Endothelial cell of coronary artery (primary cell): ENCODE data around the gene BAZ2B. TPM values are rescaled to one million over a fixed set of nuclear protein-coding genes. Genes with fewer than 3 reads are reported as not detected.

Experiments
- total RNA-seq: library from RNA; depleted of rRNA; stranded (reverse); fragments of >200 nt; gene quantifications from 2 replicates; pipeline ENCODE4 v1.2.3, GENCODE V29; 2014

BAZ2B gene, protein sequence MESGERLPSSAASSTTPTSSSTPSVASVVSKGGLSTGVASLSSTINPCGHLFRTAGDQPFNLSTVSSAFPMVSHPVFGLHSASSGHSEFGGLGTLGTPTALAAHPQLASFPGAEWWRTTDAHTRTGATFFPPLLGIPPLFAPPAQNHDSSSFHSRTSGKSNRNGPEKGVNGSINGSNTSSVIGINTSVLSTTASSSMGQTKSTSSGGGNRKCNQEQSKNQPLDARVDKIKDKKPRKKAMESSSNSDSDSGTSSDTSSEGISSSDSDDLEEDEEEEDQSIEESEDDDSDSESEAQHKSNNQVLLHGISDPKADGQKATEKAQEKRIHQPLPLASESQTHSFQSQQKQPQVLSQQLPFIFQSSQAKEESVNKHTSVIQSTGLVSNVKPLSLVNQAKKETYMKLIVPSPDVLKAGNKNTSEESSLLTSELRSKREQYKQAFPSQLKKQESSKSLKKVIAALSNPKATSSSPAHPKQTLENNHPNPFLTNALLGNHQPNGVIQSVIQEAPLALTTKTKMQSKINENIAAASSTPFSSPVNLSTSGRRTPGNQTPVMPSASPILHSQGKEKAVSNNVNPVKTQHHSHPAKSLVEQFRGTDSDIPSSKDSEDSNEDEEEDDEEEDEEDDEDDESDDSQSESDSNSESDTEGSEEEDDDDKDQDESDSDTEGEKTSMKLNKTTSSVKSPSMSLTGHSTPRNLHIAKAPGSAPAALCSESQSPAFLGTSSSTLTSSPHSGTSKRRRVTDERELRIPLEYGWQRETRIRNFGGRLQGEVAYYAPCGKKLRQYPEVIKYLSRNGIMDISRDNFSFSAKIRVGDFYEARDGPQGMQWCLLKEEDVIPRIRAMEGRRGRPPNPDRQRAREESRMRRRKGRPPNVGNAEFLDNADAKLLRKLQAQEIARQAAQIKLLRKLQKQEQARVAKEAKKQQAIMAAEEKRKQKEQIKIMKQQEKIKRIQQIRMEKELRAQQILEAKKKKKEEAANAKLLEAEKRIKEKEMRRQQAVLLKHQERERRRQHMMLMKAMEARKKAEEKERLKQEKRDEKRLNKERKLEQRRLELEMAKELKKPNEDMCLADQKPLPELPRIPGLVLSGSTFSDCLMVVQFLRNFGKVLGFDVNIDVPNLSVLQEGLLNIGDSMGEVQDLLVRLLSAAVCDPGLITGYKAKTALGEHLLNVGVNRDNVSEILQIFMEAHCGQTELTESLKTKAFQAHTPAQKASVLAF (N-terminal part only)
- total RNA-seq = 76.7 and 82.1 TPM in 2 replicates

DNA sequence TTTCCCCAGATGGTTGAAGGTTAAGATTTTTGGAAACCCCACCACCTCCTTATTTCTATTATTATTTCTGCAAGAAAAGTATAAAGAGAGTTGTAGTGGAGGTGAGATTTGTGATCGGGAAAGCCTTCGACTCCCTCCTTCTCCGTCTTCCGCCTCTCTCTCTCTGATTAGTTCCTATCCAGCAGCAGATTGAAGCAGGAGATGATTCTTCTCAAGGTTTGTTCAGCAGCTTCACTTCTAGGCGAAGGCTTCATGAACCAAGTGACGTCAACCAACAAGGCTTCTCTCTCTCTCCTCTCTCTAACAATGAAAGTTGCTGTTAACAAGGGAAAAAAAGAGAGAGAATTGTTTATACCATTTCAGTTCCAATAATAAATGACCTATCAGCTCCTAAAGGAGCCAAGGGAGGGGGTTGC lies at the start of gene BAZ2B:
Gene BAZ2B (minus strand): TSS at position 263 of the 416 bp plus-strand sequence. CDS start 137,829 bp downstream, outside the sequence.

DNA sequence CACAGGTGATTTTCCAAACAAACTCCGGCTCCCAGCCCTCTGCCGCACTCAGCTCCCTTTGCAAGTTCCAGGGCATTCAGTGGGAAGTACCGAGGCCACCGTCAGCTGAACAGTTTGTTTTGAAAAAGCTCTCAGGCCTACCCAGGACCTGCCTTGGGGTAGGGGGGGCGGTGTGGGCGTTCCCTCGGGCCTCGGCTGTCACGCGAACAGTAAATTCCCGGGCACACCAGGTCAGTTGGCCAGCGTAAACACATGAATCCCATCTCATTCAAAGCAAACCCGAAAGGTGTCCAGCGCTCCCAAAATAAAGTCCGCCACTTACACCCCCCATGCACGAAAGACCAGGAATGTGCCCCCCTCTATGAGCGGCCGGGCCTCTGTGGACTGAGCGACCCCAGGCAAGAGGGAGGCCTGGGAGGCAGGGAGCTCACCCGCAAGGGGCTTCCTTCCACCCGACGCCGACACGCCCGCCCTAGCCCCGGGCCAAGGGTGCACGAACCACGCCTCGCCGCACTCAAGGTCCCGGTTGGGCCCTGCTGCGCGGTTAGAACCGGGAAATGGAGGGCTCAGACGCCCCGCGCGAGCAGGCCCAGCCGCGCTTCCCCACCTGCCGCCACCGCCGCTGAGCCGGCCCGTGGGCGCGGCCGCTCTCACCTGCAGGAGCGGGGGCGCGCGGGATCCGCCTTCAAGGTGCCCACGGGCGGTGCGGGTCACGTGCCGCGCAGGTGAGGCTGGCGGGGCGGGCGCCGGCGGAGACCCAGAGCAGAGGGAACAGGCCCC lies 330.2 kb downstream of the BAZ2B start, which contains the start of gene WDSUB1:
Gene WDSUB1 (minus strand): TSS at position 775 of the 780 bp plus-strand sequence. CDS start 3,634 bp downstream, outside the sequence.

Other genes with a start within 250 kb of the BAZ2B start
- 71.7 and 80.9 TPM in 2 replicates for gene MARCHF7, start 96.0 kb upstream of the BAZ2B start, total RNA-seq
- 3.3 and 6.2 TPM in 2 replicates for gene CD302, start 181.7 kb upstream of the BAZ2B start, total RNA-seq